NCI-H526 treated with DMSO at 0.1 percent for 48 hours (cell line): ENCODE results near the gene ARMC12.

Source experiments
- DNase-seq: peaks from one replicate; lab custom pipeline; 2025; lab: John Stamatoyannopoulos, UW

ARMC12 gene

DNA sequence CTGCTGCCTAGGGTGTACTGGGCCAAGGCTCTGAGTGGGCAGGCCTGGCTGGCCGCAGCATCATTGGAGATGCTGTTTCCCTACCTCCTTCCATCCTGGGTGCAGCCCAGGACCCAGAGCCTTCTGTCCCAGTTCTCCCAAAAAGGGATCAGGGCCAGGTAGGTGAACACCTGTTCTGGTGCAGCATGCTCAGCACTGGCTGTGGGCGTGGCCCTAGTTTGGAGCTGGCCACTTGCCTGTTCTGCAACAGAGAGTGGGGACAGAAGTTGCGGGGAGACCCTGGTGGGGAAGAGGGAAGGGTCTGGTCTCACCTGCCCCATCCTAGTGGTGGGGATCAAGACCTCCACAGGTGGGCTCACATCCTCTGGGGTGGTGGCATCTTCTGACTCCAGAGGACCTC is 1.4 kb upstream of the ARMC12 start:
- no peak for DNase-seq

DNA sequence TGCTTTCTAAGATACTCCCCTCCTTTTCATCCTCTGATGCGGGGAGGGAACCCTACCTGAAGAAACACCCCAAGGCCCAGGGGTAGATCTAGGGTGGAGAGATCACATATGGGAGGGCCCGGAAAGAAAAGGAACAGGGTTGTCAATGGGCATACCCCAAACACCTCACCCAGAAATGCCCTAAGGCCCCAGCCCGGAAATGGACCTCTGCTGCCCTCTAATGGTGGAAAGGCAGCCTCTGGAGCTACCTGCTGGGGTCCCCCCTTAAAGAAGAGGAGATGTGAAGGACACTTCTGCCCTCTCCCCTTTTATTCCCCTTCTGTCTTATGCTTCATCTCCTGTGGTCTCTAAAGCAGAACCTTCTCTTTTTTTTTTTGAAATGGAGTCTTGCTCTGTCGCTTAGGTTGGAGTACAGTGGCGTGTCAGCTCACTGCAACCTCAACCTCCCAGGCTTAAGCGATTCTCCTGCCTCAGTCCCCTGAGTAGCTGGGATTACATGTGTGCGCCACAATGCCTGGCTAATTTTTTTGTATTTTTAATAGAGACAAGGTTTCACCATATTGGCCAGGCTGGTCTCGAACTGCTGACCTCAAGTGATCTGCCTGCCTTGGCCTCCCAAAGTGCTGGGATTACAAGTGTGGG is 458 bp upstream of the ARMC12 start:
- DNase-seq, result peak; percentile 22

DNA sequence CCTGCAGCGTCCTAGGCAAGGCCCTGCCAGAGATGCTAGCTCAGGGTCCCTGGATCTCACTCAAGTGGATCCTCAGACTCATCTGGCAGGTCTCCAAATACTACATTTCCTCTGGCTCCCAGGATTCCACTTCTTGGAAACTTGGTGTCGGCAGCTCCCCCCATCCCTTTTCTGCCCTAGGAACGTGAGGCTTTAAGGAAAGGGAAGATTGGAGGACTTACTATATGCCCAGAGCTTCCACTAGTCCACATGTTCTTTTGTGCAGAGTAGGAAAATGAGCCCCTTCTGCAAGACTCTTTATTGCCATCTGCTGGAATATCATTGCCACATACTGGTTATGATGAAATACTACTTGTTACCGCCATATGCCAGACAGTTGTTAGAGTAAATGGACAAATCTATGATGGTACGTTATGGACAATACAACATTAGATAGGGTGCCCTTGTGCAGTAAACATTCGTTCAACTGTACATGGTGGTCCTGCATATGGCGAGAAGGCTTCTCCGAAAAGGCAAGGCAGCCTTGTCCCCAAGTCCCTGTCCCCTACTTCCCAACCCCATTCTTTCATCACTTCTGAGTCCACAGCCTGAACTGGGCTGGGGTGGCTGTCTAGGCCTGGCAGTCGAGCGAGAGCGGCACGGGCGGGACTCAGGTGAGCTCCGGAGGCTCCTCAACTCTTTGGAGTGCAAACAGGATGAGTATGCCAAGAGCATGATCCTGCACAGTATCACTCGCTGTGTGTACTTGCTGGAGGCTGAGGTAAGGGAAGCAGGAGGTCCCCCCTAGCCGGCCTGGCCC is 780 bp downstream of the ARMC12 start:
- DNase-seq, result peak; percentile 82

DNA sequence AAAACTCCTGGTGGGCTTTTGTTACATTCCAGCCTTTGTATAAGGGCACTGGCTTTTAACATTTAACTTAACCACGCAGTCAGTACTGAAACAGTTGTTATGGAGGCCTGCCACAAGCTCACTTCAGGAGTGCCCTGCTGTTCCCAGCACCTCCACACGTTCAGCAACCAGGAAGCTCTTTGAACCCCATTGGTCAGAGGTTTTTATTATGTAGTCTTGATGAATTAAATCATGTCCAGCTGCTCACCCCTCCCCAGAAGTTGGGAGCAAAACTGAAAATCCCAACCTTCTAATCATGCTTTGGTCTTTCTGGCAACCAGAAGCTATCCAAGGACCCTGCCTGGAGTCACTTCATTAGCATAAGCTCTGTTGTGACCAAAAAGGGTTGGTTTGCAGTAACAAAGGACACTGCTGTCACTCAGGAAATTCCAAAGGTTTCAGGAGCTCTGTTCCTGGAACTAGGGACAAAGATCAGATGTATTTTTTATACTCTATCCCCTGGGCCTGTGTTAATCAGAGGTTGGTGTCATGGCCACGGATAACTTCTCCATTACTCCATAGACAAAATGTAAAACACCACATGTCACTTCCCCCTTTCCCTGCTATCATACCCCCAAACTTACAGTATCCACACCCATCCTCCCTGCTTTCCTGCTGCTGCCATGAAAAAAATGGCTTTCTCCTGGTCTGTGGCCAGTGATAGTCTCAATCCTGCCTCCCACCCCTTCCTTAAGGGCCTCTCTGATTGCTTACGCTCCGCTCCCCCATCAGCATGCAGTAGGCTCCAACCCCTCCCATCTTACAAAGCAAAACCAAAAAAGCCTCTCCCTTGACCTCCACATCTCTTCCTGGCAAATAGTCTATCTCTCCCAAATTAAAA is 3.1 kb downstream of the ARMC12 start:
- DNase-seq, result no peak

DNA sequence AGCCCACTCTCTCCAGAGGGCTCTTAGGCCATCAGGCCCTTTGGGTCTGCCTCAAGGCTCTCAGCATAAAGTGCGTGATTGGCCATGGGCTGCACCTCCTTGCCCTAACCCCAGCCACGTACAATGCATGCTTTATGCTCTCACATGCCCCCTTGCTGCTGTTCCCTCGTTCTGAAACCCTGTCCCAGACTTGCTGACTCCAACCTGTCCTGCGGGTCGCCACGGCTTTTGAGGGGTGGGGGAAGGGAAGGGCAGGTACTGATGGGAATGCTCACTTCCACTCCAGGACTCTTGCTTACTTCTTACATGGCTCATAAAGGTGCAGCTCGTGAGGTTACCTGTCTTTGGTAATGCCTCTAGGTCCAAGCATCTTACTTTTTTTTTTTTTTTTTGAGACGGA is 6.0 kb downstream of the ARMC12 start:
- no peak for DNase-seq

DNA sequence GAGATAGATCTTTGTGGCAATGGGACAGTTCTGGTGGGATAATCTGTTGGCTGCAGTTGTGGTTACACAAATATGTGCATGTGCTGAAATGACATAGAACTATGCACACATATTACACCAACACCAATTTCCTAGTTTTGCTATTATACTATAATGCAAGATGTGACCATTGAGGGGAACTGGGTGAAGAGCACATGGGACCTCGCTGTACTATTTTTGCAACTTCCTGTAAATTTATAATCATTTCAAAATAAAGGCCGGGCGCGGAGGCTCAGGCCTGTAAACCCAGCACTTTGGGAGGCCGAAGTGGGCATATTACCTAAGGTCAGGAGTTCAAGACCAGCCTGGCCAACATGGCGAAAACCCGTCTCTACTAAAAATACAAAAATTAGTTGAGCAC is 8.7 kb downstream of the ARMC12 start:
- no peak for DNase-seq

DNA sequence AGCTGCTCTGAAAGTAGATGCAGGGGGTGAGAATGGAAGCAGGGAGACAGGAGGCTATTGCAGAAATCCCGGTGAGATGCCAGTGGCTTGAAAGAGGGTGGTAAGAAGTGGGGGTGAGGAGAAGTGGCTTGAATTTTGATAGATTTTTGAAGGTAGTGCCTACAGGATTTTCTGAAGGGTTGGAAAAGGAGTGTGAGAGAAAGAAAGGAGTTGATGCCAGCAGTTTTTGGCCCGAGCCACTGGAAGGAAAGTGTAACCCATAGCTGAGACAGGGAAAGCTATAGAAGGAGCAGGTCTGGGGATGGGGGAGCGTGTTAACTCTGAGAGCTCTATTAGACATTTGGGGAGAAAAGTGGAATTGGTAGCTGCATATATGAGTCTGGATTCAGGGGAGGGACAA is 9.7 kb downstream of the ARMC12 start:
- DNase-seq, result no peak

DNA sequence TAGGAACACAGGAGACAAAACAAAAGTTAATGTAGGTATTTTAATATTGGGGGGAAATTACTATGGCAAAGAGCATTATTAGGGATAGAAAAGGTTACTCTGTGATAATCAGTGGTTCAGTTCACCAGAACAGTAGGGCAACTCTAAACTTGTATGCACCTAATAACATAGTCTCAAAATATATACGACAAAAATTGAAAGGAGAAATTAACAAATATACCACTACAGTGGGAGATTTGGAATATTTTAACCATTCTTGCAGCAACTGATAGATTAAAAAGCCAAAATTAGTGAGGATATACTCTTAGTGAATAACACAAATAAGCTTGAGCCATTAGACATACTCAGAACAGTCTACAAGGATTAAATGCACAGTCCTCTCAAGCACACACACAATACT is 11.0 kb downstream of the ARMC12 start:
- DNase-seq, result no peak

DNA sequence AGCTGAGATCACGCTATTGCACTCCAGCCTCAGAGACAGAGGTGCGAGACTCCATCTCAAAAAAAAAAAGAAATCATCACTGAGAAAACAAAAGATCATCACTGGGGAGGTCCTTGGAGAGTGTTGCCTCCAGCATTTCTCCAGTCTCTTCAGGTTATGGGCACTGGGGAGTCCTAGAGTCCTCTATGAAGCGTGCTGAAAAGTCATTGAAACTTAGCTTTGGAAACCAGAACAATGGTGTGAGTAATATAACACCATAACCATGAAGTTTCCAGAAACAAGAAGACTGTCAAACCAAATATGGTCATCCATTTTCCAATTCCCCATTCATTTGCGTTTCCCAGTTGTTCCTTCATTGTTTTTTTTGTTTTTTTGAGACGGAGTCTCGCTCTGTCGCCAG is 13.7 kb downstream of the ARMC12 start:
- DNase-seq, result no peak

DNA sequence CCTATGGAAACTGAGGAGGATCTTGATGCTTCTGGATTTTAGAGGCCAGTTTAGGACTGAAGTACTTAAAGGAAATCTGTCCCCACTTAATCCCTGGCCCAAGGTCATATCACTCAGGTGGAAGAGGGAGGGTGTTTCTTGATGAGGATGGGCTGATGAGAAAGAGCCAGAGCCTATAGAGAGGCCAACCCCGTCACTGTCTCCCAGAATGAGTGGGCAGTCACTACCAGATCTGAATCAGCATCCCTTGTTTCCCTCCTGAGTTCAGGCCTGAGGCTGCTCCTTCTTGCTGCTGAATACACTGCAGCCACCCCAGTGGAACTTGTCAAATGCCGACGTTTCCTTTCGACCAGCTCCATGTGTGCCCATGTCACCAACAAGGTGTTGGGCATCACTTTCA is 14.8 kb downstream of the ARMC12 start:
- DNase-seq, result no peak

DNA sequence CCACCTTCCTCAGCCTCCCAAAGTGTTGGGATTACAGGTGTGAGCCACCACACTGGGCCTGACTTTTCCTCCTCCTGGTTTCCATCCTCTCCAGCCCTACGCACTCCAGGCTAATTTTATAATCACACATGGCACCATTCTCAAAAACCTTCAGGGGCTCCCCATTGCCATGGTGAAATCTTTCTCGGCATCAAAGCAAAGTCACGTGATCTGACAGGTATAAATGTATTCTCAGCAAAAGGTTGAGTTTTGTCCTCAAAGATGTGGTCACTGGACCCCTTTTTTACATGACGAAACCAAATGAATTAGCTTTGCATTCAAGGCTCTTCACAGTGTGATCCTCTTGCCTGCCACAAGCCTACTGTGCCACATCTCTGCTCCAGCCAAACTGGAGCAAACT is 15.5 kb downstream of the ARMC12 start:
- no peak for DNase-seq

DNA sequence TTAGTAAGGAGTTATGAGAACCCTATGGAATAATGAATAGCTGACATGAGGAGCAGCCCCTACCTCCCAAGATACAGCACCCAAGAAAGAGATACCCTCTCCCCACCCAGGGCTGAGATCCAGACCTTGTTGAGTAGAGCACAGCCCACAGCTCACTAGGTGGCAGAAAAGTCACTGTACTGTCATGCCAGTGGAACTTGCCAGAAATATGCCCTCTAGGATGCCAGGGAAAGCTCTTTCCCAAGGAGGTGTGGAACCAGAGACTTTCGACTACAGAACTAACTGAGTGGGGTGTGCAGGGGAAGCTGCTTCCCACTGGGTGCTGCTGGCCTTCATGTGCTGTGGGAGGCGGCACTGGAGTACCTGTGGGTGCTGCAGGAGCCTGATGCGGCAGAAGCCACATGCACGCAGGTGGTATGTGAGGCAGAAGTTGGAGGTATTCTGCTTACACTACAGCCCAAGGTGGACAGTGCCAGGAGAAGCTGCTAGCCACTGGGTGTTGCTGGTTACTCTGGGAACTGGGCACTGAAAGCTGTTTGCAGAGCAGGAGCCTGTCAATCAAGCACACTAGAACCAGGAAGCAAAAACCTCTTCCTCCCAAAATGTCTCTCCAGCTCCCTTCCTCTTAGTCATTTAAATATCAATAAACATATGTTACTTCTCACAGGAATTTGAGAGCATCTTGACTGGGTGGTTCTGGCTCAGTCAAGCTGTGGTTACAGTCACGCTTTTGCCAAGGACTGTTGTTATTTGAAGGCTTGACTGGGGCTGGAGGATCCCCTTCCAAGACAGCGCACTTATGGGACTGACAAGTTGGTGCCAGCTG is 17.8 kb downstream of the ARMC12 start:
- DNase-seq, result no peak

DNA sequence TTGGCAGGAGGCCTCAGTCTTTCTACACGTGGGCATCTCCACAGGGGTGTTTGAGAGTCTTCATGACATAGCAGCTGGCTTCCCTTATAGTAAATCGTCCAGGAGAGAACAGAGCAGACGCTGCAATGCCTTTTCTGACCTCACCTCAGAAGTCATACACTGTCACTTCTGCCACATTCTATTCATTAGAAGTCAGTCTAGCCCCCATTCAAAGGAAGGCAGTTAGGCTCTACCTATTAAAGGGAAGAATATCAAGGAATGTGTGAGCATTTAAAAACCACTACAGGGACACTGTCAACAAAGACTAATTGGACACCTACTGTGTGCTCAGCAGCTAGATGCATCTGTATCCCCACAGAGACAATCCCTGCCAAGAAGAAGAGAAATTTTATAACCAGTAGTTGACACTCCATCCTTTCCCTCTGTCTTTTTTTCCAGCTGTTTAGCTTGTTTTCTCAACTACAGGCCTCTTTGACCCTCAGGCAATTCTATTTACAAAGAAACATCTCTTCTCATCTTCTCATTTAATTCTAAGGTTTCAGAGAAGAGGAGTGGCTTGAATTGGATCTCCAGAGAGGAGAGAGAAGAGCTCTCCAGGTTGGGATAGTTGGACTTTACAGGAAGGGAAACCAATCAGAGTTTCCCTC is 18.6 kb downstream of the ARMC12 start:
- DNase-seq, result no peak

DNA sequence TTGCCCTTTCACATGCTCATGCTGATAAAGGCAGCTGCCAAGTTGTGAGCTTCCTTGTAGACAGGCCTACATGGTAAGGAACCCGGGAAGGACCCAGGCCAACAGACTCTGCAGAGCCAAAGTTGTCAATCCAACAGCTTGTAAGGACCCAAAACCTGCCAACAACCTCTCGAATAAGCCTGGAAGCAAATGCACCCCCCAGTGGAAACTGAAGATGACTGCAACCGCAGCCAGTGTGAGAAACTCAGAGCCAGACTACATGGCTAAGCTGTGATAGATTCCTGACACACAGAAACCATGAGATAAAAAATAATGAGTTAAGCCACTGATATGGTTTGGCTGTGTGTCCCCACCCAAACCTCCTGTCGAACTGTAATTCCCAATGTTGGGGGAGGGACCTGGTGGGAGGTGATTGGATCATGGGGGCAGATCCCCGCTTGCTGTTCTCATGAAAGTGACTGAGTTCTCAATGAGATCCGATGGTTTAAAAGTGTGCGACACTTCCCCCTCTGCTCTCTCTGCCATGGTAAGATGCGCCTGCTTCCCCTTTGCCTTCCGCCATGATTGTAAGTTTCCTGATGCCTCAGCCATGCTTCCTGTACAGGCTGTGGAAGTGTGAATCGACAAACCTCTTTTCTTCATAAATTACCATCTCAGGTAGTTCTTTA is 20.8 kb downstream of the ARMC12 start:
- peak; percentile 15 for DNase-seq

DNA sequence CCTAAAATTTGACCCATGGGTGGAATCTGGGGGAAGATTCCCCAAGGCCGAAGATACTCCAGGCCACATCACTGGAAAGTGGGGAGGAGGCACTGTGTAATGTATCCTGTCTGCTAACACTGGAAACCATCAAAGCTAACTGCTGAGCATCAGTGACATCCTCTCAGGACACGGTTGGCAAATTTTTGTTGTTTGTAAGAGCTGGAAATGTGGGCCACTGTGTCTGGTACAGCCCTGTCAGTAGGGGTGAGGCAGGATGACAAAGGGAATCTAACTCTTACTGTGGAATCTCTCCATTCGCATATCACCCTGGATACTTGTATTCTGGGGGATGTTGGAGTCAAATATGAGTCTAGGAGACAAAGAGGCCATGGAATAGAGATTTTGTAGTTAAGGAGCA is 22.6 kb downstream of the ARMC12 start:
- no peak for DNase-seq

DNA sequence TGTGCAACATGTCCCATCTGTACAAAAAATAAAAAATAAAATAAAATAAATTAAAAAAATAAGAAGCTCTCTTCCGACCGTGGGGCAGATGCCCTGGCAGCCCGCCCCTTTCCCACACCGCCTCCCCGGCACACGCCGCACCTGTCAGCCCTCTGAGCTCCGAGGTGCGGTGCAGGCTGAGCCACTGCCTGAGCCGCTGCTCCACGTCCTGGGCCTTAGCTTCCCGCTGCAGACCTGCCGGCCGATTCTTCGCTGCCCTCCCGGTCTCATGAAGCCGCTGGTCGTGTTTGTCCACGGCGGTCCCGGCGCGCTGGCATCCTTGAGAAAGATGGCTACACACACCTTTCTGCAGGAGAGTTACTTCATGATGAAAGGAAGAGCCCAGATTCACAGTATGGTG is 28.9 kb downstream of the ARMC12 start:
- no peak for DNase-seq

DNA sequence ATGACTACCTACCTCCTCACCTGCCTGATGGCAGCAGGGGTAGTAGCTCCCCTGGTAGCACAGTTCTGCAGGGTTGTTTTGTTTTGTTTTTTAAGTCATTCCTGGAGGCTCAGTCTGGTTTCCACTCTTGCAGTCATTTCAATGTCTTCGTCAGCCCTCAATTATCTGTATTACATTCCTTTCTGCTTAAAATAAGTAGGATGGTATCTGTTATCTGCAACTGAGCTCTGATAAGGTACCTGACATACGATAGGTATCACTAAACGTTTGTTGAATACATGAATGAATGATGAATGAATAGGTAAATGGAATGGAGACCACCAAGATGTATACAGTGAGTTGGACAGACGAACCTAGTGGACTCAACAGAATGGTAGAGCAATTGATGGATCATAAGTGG is 32.4 kb downstream of the ARMC12 start:
- DNase-seq, result no peak

DNA sequence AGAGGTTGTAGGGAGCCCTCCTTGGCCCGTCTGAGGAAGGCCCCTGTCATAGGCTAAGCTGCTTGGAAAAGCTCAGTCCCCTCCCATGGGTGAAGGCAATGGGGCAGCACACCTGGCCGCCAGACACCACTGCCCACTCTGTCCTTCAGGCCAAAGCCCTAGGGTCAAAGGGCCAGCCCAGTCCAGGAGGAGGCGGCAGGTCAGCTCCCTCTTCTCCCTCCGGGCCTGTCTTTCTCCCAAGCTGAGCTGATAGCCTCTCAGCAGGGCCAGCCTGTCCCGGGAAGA is 34.5 kb downstream of the ARMC12 start:
- no peak for DNase-seq

DNA sequence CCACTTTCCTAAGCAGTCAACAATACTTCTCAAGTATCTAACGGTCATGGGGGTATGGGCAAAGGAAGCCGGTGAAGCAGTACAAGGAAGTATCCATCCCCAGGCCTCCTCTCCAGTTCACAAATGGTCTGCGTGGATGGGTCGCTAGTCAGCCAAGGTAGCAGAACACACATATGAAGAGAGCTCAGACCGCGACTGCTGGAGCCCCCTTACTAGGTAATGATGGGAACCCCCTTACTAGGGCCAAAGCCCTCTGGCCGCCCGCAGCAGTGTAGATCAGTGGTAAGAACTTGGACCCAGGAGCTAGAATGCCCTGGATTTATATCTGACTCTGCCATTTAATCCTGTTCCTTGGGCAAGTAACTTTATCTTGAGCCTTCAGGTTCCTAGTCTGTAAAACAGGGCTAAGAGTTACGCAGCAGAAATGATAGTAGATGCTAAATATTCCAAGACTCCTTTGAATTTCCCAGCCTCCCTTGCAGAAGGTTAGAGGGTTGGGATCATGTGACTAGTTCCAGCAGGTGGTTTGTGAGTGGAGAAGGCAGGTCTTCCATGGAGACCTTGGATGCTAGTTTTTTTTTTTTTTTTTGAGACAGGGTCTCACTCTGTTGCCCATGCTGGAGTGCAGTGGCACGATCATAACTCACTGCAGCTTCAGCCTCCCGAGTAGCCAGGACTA is 37.4 kb downstream of the ARMC12 start:
- no peak for DNase-seq

DNA sequence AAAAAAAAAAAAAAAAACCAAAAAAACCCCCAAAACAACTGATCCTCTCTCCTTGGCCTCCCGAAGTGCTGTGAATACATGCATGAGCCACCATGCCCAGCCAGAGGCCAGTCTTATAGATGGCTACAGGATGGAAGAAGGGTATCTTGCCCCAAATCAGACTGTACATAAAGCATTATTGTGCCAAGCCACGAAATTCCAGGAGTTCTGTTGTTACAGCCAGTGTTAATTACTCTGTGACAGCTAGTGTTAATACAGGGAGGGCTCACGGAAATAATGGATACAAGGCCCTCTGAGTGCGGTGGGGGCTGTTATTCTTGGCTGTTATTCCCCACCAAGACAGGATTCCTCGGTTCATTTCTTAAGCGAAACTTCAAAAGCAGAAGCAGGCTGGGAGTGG is 38.2 kb downstream of the ARMC12 start:
- no peak for DNase-seq
